GM06990 (cell line): Measurements from ENCODE around the gene GMNN.

ENCODE experiments used
- DNase-seq: peaks from one replicate; pipeline ENCODE4 v3.0.0-alpha.2; 2011; ENCODE audit not compliant: insufficient read length; ENCODE audit errors: extremely low read depth
- H3K27me3 ChIP-seq: replicated peaks from 2 replicates; pipeline ENCODE4 v1.6.0; 2011; ENCODE audit warnings: low read length; ENCODE audit not compliant: control insufficient read depth, insufficient read depth
- H3K36me3 ChIP-seq: 2 replicates; pipeline ENCODE4 v1.5.1; 2011; ENCODE audit warnings: low read length; ENCODE audit not compliant: control insufficient read depth, insufficient read depth
- H3K4me3 ChIP-seq: replicated peaks from 2 replicates; pipeline ENCODE4 v1.5.1; 2011; ENCODE audit warnings: low read depth, mild to moderate bottlenecking, control low read depth, low read length
- TF ChIP-seq, protein P1 (sequence below): IDR thresholded peaks from 2 replicates; pipeline ENCODE4 v1.5.1; 2011; ENCODE audit warnings: low read length, control low read depth, mild to moderate bottlenecking, inconsistent platforms; ENCODE audit not compliant: insufficient read depth, poor library complexity, severe bottlenecking

GMNN gene

DNA sequence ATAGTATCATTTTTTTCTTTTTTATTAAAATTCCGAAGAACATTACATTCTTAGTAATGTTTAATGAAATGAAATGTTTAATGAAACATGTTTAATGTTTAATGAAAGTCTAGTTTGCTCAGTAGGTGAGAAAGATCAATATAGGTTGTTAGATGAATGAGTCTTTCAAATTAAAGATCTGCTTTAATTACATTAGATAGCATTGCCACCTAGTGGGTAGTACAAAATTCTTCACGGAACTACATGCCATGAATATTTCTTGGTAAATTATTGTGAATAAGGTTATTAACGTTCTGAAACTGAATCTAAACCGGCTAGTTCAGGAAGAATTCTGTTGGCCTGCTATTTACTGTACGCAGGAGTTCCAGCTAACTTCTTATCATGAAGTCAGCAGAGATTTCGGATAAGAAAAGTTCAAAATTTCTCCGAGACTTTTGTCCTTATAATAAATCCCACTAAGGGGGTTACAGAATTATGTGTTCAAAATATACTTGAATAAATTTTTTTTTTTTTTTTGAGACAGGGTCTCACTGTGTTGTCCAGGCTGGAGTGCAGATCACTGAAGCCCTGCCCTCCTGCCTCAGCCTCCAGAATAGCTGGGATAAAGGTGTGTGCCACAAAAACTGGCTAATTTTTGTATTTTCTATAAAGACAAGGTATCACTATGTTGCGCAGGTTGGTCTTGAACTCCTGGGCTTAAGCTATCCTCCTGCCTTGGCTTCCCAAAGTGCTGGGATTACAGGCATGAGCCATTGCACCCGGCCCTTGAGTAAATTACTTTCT is 7.9 kb upstream of the GMNN start:
- DNase-seq = no peak
- TF ChIP-seq, protein P1, sequence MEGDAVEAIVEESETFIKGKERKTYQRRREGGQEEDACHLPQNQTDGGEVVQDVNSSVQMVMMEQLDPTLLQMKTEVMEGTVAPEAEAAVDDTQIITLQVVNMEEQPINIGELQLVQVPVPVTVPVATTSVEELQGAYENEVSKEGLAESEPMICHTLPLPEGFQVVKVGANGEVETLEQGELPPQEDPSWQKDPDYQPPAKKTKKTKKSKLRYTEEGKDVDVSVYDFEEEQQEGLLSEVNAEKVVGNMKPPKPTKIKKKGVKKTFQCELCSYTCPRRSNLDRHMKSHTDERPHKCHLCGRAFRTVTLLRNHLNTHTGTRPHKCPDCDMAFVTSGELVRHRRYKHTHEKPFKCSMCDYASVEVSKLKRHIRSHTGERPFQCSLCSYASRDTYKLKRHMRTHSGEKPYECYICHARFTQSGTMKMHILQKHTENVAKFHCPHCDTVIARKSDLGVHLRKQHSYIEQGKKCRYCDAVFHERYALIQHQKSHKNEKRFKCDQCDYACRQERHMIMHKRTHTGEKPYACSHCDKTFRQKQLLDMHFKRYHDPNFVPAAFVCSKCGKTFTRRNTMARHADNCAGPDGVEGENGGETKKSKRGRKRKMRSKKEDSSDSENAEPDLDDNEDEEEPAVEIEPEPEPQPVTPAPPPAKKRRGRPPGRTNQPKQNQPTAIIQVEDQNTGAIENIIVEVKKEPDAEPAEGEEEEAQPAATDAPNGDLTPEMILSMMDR = peak; percentile 42
- Histone ChIP-seq H3K36me3 (no peaks in the 10 kb centered on the region), H3K27me3 (no peaks in the 10 kb centered on the region), H3K4me3 (no peak overlapping the region)

DNA sequence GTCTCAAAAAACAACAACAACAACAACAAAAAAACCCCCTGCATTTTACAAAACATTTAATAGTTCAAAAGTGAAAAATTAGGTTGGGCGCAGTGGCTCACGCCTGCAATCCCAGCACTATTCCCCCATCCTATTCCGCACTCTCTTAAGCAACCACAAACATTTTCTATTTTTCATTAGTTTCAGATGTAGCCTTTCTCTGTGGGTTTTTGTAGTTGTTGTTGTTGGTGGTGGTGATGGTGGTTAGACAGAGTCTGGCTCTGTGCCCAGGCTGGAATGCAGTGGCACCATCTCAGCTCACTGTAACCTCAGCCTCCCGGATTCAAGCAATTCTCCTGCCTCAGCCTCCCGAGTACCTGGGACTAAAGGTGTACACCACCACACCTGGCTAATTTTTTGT is 6.4 kb upstream of the GMNN start:
- no peak overlapping the region for H3K4me3 ChIP-seq
- TF ChIP-seq, protein P1 = no peak
- no peaks in the 10 kb centered on the region for H3K36me3 ChIP-seq
- no peaks in the 10 kb centered on the region for H3K27me3 ChIP-seq
- no peak for DNase-seq

DNA sequence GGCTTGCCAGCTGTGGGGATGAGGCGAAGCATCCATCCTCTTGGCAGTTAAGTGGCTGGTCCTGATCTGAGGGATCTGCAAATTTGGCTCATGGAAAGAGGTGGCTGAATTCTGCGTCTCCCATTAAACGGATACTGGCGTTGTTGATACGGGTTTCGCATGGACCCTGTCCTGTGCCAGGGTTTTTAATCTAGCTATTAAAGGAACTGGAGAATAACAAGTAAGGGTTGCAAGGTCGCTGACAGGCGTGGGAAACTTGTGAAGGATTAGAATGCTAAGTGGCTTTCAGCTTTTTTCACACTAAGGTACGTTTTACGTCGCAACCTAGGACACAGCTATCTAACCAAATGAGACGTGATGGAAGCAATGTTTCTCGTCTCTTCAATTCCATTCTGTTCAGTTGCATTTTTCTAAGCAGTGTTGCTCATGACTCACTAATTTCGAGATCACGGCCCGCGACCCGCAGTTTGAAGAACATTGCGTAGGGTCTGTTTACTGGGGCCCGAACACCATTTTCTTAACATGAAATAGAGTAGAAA is 852 bp downstream of the GMNN start:
- peak overlapping the region; percentile 90 for H3K4me3 ChIP-seq
- no peaks in the 10 kb centered on the region for H3K36me3 ChIP-seq
- peak; percentile 31 for DNase-seq
- TF ChIP-seq, protein P1 = no peak
- H3K27me3 ChIP-seq = no peaks in the 10 kb centered on the region

DNA sequence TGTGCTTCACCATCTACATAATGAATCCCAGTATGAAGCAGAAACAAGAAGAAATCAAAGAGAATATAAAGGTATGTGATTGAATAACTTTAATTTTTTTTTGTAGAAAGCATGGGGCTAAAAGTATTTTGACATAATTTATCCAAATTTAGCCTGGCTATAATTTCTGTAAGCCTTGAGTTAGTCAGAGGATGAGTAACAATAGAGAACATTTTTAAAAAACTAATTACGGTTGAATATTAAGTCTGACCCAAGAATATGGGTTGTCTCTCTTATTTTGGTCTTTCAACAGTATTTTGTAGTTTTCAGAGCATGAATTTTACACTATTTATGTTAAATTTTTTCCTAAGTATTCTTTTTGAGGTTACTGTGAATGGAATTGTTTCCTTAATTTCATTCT is 2.5 kb downstream of the GMNN start:
- H3K4me3 ChIP-seq = peak overlapping the region; percentile 90
- DNase-seq = no peak
- no peaks in the 10 kb centered on the region for H3K27me3 ChIP-seq
- TF ChIP-seq, protein P1 = no peak
- H3K36me3 ChIP-seq = peaks cover 3% of the 10 kb centered on the region; the same call in 1 of the 2 replicates

DNA sequence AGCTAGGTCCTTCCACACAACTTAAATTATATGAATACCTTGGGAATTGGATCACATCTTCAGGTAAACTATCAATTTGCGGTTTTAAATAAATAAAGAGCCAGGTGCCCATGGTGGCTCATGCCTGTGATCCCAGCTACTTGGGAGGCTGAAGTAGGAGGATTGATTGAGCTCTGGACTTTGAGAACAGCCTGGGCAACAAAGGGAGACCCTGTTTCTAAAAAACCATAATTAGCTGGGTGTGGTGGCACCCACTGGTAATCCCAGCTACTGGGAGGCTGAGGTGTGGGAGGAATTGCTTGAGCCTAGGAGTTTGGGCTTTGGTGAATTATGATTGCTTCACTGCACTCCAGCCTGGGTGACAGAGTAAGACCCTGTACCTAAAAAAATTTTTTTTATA is 3.4 kb downstream of the GMNN start:
- Histone ChIP-seq H3K36me3 (peaks cover 5% of the 10 kb centered on the region), H3K4me3 (peak overlapping the region; percentile 90), H3K27me3 (no peaks in the 10 kb centered on the region)
- no peak for DNase-seq
- TF ChIP-seq, protein P1 = no peak
